ENCODE results near the gene ZNF492.

GRCh38 chr19:22604571-22605274 is 29.4 kb upstream of the ZNF492 start:
- no peak for TF ChIP-seq CTCF (IDR thresholded peaks at IDR 0.05 in 8 of 11, conservative IDR thresholded peaks at IDR 0.05 in 3 of 11)
- TF ChIP-seq POLR2A (IDR thresholded peaks at IDR 0.05) = no peak
